Smooth muscle cell of trachea (primary cell): ENCODE data around the gene LHX3. TPM values are rescaled to one million over a fixed set of nuclear protein-coding genes. Genes with fewer than 3 reads are reported as not detected.

Source experiments
- total RNA-seq: library from RNA; depleted of rRNA; stranded (reverse); fragments of >200 nt; gene quantifications from 2 replicates; pipeline ENCODE4 v1.2.1, GENCODE V29; 2014

Gene LHX3
- under 0.01 TPM in 1 of 2 replicates, not detected in the other for total RNA-seq

DNA sequence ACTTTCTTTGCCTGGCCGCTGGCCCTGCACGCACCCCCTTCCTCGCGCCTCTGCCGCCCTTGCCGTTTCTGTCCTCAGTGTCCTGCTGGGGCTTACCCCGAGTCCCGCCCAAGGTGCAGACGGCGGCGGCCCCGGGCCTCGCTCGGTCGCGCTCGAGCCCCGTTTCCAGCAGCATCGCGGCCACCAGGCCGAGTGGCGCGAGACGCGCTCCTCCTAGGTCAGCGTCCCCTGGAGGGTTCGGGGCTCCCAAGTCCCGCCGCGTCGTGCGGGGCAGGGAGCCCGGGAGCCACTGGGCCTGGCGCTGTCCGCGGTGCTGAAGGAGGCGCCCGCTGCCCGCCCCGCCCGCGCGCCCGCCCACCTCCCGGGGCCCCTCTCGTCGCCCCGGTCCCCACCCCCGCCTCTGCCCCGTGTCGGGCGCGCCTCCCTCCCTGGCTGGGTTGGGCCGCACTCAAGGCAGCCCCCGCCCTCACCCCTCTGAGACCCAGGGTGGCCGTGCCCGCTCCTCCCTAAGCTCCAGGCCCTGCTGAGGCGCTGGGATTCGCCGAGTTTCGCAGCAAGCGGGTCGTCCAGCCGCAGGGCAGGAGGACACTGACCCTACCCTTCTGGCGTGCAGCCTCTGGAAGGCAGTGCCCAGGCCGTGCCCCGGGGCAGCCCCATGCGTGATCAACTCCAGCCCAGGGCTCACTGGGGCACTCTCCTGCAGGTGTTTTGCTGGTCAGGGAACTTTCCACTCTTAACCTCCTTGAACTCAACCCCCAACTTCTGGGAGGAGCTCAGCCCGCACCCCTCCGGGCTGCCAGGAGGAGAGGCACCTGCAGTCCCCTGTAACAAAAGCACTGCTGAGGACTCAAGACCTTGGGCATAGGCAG lies at the start of gene LHX3:
Gene LHX3 (minus strand): TSS at position 291 of the 869 bp plus-strand sequence. CDS start 116 bp downstream, at position 175.

DNA sequence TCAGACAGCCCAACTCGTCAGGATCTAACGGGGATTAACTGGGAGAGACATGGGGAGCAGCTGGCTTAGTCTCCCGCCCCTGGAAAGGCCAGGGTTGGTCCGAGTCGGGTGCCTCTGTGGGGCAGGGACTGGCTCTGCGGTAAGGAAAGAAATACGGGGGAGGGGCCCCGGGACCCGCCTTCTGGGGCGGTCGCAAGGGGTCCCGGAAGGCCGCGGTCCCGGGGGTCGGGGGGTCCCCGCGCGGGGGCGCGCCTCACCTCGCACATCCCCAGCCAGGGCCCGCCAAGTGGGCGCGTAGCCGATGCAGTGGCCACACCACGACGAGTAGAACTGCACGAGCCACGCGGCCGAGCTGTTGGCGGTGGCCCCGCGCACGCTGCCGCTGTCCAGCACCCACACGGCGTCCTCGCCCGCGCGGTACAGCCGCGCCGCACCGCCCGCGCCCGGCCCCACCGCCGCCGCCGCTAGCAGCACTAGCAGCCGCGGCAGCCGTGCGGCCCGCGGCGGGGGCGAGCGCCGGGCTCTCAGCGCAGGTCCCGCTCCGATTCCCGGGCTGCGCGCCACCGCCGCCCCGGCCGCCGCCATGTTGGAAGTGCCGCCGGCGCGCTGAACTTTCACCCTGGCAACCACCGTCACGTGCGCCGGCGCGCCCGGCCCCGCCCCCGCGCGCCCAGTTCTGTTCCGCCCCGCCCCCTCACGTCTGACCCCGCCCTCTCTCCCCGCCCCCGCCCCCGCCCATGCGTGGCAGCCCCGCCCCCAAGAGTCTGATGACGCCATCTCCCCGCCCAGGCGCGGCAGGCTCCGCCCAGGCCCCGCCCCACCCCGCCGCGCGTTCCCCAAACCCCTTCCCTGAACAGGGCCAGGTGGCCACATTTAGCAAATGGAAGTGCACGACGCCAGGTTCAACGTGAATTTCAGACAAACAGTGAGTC lies 40.6 kb upstream of the LHX3 start, which contains the start of gene QSOX2:
Gene QSOX2 (minus strand): TSS at position 594 of the 932 bp plus-strand sequence. CDS start 9 bp downstream, at position 585.

Other genes starting within 250 kb of the LHX3 start
- 31.4 and 33.2 TPM in 2 replicates for gene UBAC1, start 243.8 kb downstream of the LHX3 start, total RNA-seq
- gene NACC2, start 109.8 kb downstream of the LHX3 start, total RNA-seq, result 19.9 and 30.3 TPM in 2 replicates
- gene TMEM250, start 86.3 kb downstream of the LHX3 start, total RNA-seq, result 43.1 and 80.7 TPM in 2 replicates
- gene QSOX2, start 40.7 kb upstream of the LHX3 start, total RNA-seq, result 12.2 and 18.9 TPM in 2 replicates
- gene CCDC187, start 99.0 kb upstream of the LHX3 start, total RNA-seq, result under 0.01 and 0.17 TPM in 2 replicates
- gene GPSM1, start 122.4 kb upstream of the LHX3 start, total RNA-seq, result 104 and 143 TPM in 2 replicates
- 14.6 and 24.7 TPM in 2 replicates for gene DNLZ, start 158.6 kb upstream of the LHX3 start, total RNA-seq
- gene CARD9, start 168.5 kb upstream of the LHX3 start, total RNA-seq, result 0.87 and 1.3 TPM in 2 replicates
- gene SNAPC4, start 195.0 kb upstream of the LHX3 start, total RNA-seq, result 7.7 and 9.6 TPM in 2 replicates
- 25.6 and 37.7 TPM in 2 replicates for gene ENTR1, start 205.5 kb upstream of the LHX3 start, total RNA-seq
- gene PMPCA, start 205.5 kb upstream of the LHX3 start, total RNA-seq, result 50.1 and 55.1 TPM in 2 replicates
- 8.0 and 13.1 TPM in 2 replicates for gene INPP5E, start 234.7 kb upstream of the LHX3 start, total RNA-seq